Fibroblast of the aortic adventitia (primary cell): ENCODE measurements around the gene HNRNPC. TPM values are rescaled to one million over a fixed set of nuclear protein-coding genes. Genes with fewer than 3 reads are reported as not detected.
"Not testable (repeated sequence)": the region's sequence is repeated elsewhere in the genome, so short reads cannot be mapped to it uniquely, and the experiment has no call there.

Experiments
- DNase-seq: peaks from one replicate; pipeline ENCODE4 v3.0.0-alpha.2; 2010; ENCODE audit warnings: low read depth
- H3K4me3 ChIP-seq: 2 replicates; pipeline ENCODE4 v1.5.1; 2011; ENCODE audit warnings: low read depth, mild to moderate bottlenecking, control low read depth, low read length, moderate library complexity
- CTCF ChIP-seq: IDR thresholded peaks from 2 replicates; pipeline ENCODE4 v1.5.1; 2011; ENCODE audit warnings: mild to moderate bottlenecking, low read length, control low read depth, inconsistent platforms; ENCODE audit not compliant: insufficient read depth
- total RNA-seq: library from RNA; depleted of rRNA; stranded (reverse); fragments of >200 nt; gene quantifications from 2 replicates; pipeline ENCODE4 v1.2.3, GENCODE V29; 2012; ENCODE audit warnings: low replicate concordance

Gene HNRNPC
- total RNA-seq, 1 donor: 458 TPM

- no peak for DNase-seq
- no peak for TF ChIP-seq CTCF
- H3K4me3 ChIP-seq: no peak overlapping the region
Measured at GRCh38 chr14:21298358-21298757, 29.1 kb upstream of the HNRNPC start.

- not testable (repeated sequence) for DNase-seq, H3K4me3 ChIP-seq
Measured at GRCh38 chr14:21294026-21294425, 24.8 kb upstream of the HNRNPC start.

GRCh38 chr14:21287168-21287567, 17.9 kb upstream of the HNRNPC start:
- no peak for TF ChIP-seq CTCF
- DNase-seq: no peak
- no peak overlapping the region for H3K4me3 ChIP-seq

DNA sequence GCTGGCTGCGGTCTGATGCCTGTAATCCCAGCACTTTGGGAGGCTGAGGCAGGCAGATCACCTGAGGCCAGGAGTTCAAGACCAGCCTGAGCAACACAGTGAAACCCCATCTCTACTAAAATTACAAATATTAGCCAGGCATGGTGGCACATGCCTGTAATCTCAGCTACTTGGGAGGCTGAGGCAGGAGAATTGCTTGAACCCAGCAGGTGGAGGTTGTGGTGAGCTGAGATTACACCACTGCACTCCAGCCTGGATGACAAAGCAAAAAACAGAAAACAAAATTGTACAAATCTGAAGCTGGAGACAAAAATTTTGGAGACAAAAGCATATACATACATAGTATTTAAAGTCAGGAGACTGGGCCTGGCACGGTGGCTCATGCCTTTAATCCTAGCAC, 17.3 kb upstream of the HNRNPC start:
- DNase-seq, H3K4me3 ChIP-seq: not testable (repeated sequence)

DNA sequence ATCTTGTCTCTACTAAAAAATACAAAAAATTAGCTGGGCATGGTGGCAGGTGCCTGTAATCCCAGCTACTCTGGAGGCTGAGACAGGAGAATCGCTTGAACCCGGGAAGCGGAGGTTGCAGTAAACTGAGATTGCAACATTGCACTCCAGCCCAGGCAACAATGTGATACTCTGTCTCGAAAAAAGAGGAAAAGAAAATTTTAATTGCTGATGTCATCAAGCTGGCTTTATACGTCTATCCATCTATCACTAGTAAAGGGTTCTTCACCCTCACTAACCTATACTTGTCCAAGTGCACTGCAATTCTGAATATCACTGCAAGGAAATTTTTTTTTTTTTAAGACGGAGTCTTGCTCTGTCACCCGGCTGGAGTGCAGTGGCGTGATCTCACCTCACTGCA, 12.7 kb upstream of the HNRNPC start:
- H3K4me3 ChIP-seq, DNase-seq: not testable (repeated sequence)

DNA sequence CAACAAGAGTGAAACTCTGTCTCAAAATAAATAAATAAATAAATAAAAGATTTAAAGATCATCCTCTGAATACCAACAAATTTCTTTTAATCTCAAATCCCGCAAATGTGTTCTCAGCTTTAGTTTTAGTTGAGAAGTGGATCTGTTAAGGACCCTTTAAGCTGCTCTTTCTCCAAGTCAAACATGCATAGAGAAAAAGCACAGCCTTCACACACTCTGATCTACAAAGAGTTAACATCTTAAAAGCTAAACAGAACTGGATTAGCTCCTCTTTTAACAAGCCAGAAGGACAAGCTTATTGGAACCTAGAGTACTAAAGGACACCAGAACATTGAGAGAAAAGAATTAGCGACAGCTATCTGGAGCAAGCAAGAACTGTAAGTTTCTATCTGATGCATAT, 10.5 kb upstream of the HNRNPC start, which contains the start of gene RPGRIP1:
RPGRIP1 (plus strand) TSS at position 301 of the 400 bp plus-strand sequence. CDS start 7,894 bp downstream, outside the sequence.
- no peak for TF ChIP-seq CTCF

GRCh38 chr14:21278632-21279031, 9.4 kb upstream of the HNRNPC start:
- TF ChIP-seq CTCF: no peak
- no peak overlapping the region for H3K4me3 ChIP-seq
- DNase-seq: no peak

More for the DNA sequence above, 10.5 kb upstream of the HNRNPC start, which contains the start of gene RPGRIP1:
- H3K4me3 ChIP-seq: no peak within 1 kb of the TSS
- DNase-seq: no peak

DNA sequence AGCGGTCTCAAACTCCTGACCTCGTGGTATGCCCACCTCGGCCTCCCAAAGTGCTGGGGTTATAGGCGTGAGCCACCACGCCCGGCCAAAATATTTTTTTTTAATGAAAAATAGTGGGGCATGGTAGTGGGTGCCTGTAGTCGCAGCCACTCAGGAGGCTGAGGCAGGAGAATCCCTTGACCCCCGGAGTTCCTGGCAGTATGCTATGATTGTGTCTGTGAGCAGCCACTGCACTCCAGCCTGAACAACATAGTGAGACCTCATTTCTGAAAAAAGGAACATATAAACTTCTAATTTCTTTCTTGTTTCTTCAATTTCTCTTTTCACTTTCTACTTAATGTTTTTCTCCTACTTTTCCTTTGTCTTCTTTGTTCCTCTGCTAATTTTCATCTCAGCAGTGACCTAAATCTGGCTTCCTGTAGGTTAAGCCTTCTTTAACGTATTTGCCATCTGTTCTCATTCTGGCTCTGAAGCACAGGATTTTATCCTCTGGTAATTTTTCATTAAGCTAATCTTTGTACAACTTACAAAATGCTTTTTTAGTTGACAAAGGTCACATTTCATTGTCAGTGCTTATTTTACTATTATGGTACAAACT, 6.1 kb upstream of the HNRNPC start:
- no peak for DNase-seq
- TF ChIP-seq CTCF: no peak
- H3K4me3 ChIP-seq: no peak overlapping the region

GRCh38 chr14:21272661-21273060, 3.4 kb upstream of the HNRNPC start:
- not testable (repeated sequence) for DNase-seq, H3K4me3 ChIP-seq
